LNCAP (cell line): ENCODE data around the gene SLC30A2.

Source experiments
- TF ChIP-seq, protein P1 (sequence below): fragments of 450-650 bp; IDR thresholded peaks from 2 replicates; pipeline ENCODE4 v1.5.1; 2017; ENCODE audit warnings: mild to moderate bottlenecking

SLC30A2 gene

DNA sequence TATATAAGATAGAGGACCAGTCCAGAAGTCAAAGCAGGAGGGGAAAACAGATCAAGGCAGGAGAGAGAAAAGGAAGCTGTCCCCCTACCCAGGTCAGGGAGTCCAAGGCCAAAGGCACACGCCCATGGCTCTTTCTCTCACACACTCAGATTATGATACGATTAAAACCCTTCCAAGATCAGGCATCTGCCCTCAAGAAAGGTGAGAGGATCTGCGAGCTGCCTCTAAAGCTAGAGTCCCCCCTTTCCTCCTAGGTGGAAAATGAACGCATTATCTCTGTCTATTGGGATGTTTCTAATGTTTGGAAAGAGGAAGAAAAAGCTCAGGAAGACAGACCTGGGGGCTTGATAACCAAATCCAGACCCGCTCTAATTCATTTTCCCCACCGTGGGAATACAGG lies 55.7 kb downstream of the SLC30A2 start:
- TF ChIP-seq, protein P1, sequence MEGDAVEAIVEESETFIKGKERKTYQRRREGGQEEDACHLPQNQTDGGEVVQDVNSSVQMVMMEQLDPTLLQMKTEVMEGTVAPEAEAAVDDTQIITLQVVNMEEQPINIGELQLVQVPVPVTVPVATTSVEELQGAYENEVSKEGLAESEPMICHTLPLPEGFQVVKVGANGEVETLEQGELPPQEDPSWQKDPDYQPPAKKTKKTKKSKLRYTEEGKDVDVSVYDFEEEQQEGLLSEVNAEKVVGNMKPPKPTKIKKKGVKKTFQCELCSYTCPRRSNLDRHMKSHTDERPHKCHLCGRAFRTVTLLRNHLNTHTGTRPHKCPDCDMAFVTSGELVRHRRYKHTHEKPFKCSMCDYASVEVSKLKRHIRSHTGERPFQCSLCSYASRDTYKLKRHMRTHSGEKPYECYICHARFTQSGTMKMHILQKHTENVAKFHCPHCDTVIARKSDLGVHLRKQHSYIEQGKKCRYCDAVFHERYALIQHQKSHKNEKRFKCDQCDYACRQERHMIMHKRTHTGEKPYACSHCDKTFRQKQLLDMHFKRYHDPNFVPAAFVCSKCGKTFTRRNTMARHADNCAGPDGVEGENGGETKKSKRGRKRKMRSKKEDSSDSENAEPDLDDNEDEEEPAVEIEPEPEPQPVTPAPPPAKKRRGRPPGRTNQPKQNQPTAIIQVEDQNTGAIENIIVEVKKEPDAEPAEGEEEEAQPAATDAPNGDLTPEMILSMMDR: no peak

DNA sequence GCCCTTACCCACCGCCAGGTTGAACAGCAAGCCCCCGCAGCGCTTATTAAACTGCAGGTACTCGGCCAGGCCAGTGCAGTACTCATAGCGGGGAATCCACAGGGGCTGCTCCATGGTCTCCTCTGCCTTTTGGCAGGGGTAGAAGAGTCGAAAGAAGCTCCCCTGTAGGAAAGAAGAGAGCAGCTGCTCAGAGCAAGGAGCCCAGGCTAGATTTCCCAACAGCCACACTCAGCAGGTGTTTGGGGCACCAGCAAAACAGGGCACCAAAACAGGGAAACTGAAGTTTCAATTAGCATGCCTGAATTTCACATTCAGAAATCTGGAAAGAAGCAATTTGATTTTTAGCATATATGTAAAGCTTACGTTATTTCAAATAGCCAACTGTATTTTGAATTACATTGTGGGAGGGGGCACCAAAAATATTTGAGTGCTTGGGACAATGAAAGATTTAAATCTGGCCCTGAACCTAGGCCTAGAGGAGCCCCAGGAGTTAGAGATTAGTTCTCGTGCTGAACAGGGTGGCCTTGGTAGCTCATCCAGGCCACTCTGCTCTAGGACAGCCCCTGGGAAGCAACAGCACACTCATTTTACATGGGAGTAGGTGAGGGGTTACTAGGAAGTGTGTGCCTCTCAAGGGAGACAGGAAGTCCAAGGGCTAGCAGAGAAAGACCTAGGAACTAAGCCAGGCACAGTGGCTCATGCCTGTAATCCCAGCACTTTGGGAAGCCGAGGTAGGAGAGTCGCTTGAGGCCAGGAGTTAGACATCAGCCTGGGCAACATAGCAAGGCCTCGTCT lies 56.3 kb downstream of the SLC30A2 start:
- TF ChIP-seq, protein P1: no peak

DNA sequence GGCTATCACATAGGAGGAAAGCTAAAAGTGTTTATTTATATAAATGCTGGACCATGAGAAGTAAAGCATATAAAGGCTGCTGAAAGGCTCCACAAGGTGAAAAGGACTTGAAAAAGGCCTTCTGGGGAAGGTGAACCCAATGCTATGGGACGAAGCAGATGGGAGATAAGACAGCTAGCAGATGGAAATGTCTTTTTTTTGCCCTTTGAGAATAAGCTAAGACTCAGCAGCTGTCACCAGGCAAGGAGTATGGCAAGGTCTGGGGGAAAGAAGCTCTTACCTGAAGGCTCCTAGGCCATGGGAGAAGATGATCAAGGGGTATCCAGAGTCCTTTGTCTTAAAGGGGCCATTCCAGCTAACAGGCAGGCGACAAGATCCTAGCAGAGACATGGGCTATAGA lies 58.0 kb downstream of the SLC30A2 start:
- TF ChIP-seq, protein P1: no peak
